Calu3 (cell line): Measurements from ENCODE around the gene ANKEF1. TPM values are rescaled to one million over a fixed set of nuclear protein-coding genes. Genes with fewer than 3 reads are reported as not detected.

Experiments used
- BruUV-seq: library from RNA; stranded (reverse); fragments of 400-500 nt; replicated peaks from 2 replicates; lab custom pipeline; 2021; lab: Mats Ljungman, UMichigan
- CTCF ChIA-PET: fragments of 300-600 bp; sonication (Branson Sonifier 250); formaldehyde crosslinking; loops from one replicate; lab custom pipeline; 2022; ENCODE audit warnings: antibody characterized with exemption; lab: Charles Lee
- DNase-seq: peaks from one replicate; pipeline ENCODE4 v3.0.0; 2022
- H3K27ac Mint-ChIP-seq: one replicate; pipeline ENCODE4 v1.8.0; 2022; ENCODE audit warnings: mixed read lengths; ENCODE audit not compliant: unreplicated experiment
- H3K27me3 Mint-ChIP-seq: one replicate; pipeline ENCODE4 v1.8.0; 2022; ENCODE audit warnings: mixed read lengths; ENCODE audit not compliant: unreplicated experiment
- H3K36me3 Mint-ChIP-seq: one replicate; pipeline ENCODE4 v1.8.0; 2022; ENCODE audit warnings: mild to moderate bottlenecking, moderate library complexity, mixed read lengths; ENCODE audit not compliant: insufficient read depth, unreplicated experiment
- H3K4me1 Mint-ChIP-seq: one replicate; pipeline ENCODE4 v1.8.0; 2022; ENCODE audit warnings: mild to moderate bottlenecking, low read depth, mixed read lengths; ENCODE audit not compliant: unreplicated experiment
- H3K4me3 Mint-ChIP-seq: one replicate; pipeline ENCODE4 v1.8.0; 2022; ENCODE audit warnings: mild to moderate bottlenecking, low read depth, moderate library complexity, mixed read lengths; ENCODE audit not compliant: unreplicated experiment
- H3K9me3 Mint-ChIP-seq: one replicate; pipeline ENCODE4 v1.8.0; 2022; ENCODE audit warnings: low read depth, mixed read lengths; ENCODE audit not compliant: unreplicated experiment
- CTCF ChIP-seq: fragments of 200-600 bp; IDR thresholded peaks from one replicate; pipeline ENCODE4 v1.8.0; 2022; ENCODE audit warnings: antibody characterized with exemption; ENCODE audit not compliant: unreplicated experiment
- intact Hi-C: fragments of 100-400 bp; cut with micrococcal nuclease; formaldehyde crosslinking; loops from one replicate; pipeline ENCODE4 v1.10.0; 2022; ENCODE audit not compliant: unreplicated experiment
- total RNA-seq: library from RNA; stranded (reverse); gene quantifications from 2 replicates; pipeline ENCODE4 v1.2.3, GENCODE V29; 2022

Gene ANKEF1
- total RNA-seq, 1 experiment from 2014 or later: 9.0 TPM

- Mint-ChIP-seq H3K27ac (no peak overlapping the region), H3K9me3 (no peaks in the 10 kb centered on the region), H3K4me3 (no peak overlapping the region), H3K4me1 (no peaks in the 10 kb centered on the region), H3K36me3 (no peaks in the 10 kb centered on the region), H3K27me3 (no peaks in the 10 kb centered on the region)
- intact Hi-C loops: no loop called here
- TF ChIP-seq CTCF: no peak
- no TSS peak for BruUV-seq
- no peak for DNase-seq
- CTCF ChIA-PET: no interaction called here
Observed at GRCh38 chr20:9993137-9993536, 41.6 kb upstream of the ANKEF1 start.

- BruUV-seq: no TSS peak
- no peaks in the 10 kb centered on the region for H3K36me3 Mint-ChIP-seq
- H3K27ac Mint-ChIP-seq: no peak overlapping the region
- H3K9me3 Mint-ChIP-seq: no peaks in the 10 kb centered on the region
- TF ChIP-seq CTCF: no peak
- H3K4me3 Mint-ChIP-seq: no peak overlapping the region
- intact Hi-C loops: no loop called here
- no peak for DNase-seq
- H3K27me3 Mint-ChIP-seq: no peaks in the 10 kb centered on the region
- CTCF ChIA-PET: no interaction called here
- no peaks in the 10 kb centered on the region for H3K4me1 Mint-ChIP-seq
Observed at GRCh38 chr20:9994676-9995075, 40.1 kb upstream of the ANKEF1 start.

GRCh38 chr20:9995510-9996272 is 39.1 kb upstream of the ANKEF1 start:
- Mint-ChIP-seq H3K4me1 (no peaks in the 10 kb centered on the region), H3K4me3 (no peak overlapping the region), H3K9me3 (no peaks in the 10 kb centered on the region), H3K27me3 (no peaks in the 10 kb centered on the region), H3K36me3 (no peaks in the 10 kb centered on the region), H3K27ac (no peak overlapping the region)
- CTCF ChIA-PET: no interaction called here
- TF ChIP-seq CTCF: no peak
- no peak for DNase-seq
- no TSS peak for BruUV-seq
- intact Hi-C loops: no loop called here

GRCh38 chr20:9996944-9997343 is 37.8 kb upstream of the ANKEF1 start:
- H3K27me3 Mint-ChIP-seq: no peaks in the 10 kb centered on the region
- TF ChIP-seq CTCF: no peak
- H3K4me3 Mint-ChIP-seq: no peak overlapping the region
- H3K36me3 Mint-ChIP-seq: no peaks in the 10 kb centered on the region
- H3K9me3 Mint-ChIP-seq: no peaks in the 10 kb centered on the region
- intact Hi-C loops: no loop called here
- H3K4me1 Mint-ChIP-seq: no peaks in the 10 kb centered on the region
- no peak overlapping the region for H3K27ac Mint-ChIP-seq
- no TSS peak for BruUV-seq
- CTCF ChIA-PET: no interaction called here
- no peak for DNase-seq
